GM12878 (cell line): Measurements from ENCODE around the gene LHX6. TPM values are rescaled to one million over a fixed set of nuclear protein-coding genes. Genes with fewer than 3 reads are reported as not detected.

Experiments
- ATAC-seq: fragments of 200-7000 bp; cut with Tn5 transposase; 3 replicates; pipeline ENCODE4 v1.9.1; 2020; ENCODE audit warnings: mild to moderate bottlenecking, moderate library complexity
- BruUV-seq: library from RNA; stranded (reverse); fragments of 400-500 nt; replicated peaks from 2 replicates; lab custom pipeline; 2021; lab: Mats Ljungman, UMichigan
- CTCF ChIA-PET: fragments of 300-600 bp; sonication (Branson Sonifier 250); formaldehyde crosslinking; extraction: SDS; loops from one replicate; lab custom pipeline; 2021; ENCODE audit warnings: inconsistent platforms; lab: Yijun Ruan, JAX
- POLR2A ChIA-PET: fragments of 350-600 bp; formaldehyde crosslinking; extraction: SDS; loops from one replicate; lab custom pipeline; 2021; ENCODE audit warnings: inconsistent platforms; lab: Charles Lee
- RAD21 ChIA-PET: fragments of 300-600 bp; sonication (Branson Sonifier 250); formaldehyde crosslinking; loops from one replicate; lab custom pipeline; 2023; ENCODE audit warnings: antibody characterized with exemption; ENCODE audit not compliant: unreplicated experiment; lab: Charles Lee
- SMC1A ChIA-PET: fragments of 300-600 bp; sonication (Branson Sonifier 250); formaldehyde crosslinking; loops from one replicate; lab custom pipeline; 2023; ENCODE audit not compliant: unreplicated experiment, uncharacterized antibody; lab: Charles Lee
- DNase-seq: peaks from one replicate; pipeline ENCODE4 v3.0.0-alpha.2; 2011; ENCODE audit warnings: low read depth, low spot score
- FAIRE-seq: peaks from 3 replicates; lab custom pipeline; 2011; peaks lifted over from hg19 to GRCh38; lab: Jason Lieb, UNC
- H2AFZ ChIP-seq: 2 replicates; pipeline ENCODE4 v1.6.0; 2011; ENCODE audit warnings: low read depth, low read length, control low read depth; ENCODE audit not compliant: control insufficient read depth
- H3K27ac ChIP-seq: 2 replicates; pipeline ENCODE4 v1.5.1; 2011; ENCODE audit warnings: control low read depth; ENCODE audit not compliant: control insufficient read depth, insufficient read depth
- H3K27me3 ChIP-seq, 2 experiments: replicated peaks in 1 of 2; 2 replicates each; pipeline versions ENCODE4 v1.6.0 to v1.6.1; 2011; ENCODE audit warnings: low read length in 1 of 2; ENCODE audit not compliant: control insufficient read depth in 2 of 2, insufficient read depth in 2 of 2
- H3K36me3 ChIP-seq, 2 experiments: 2 replicates each; pipeline ENCODE4 v1.5.1; 2011; ENCODE audit warnings: low read length in 1 of 2; ENCODE audit not compliant: control insufficient read depth in 2 of 2, insufficient read depth in 2 of 2
- H3K4me1 ChIP-seq: 2 replicates; pipeline ENCODE4 v1.6.1; 2011; ENCODE audit warnings: mild to moderate bottlenecking, low read length, moderate library complexity, mixed read lengths; ENCODE audit not compliant: control insufficient read depth, insufficient read depth
- H3K4me2 ChIP-seq: 2 replicates; pipeline ENCODE4 v1.6.0; 2011; ENCODE audit warnings: control low read depth; ENCODE audit not compliant: control insufficient read depth, insufficient read depth
- H3K4me3 ChIP-seq: fragments of 200-600 bp; sonication (generic); 2 replicates; pipeline ENCODE4 v1.5.1; 2016
- H3K79me2 ChIP-seq: 2 replicates; pipeline ENCODE4 v1.6.0; 2011; ENCODE audit warnings: low read length; ENCODE audit not compliant: control insufficient read depth, insufficient read depth
- H3K9ac ChIP-seq: 2 replicates; pipeline ENCODE4 v1.8.0; 2011; ENCODE audit warnings: low read length, control low read depth, mixed read lengths; ENCODE audit not compliant: control insufficient read depth, insufficient read depth
- H3K9me3 ChIP-seq: replicated peaks from 3 replicates; pipeline ENCODE4 v1.5.1; 2011; ENCODE audit warnings: mild to moderate bottlenecking, low read length; ENCODE audit not compliant: control insufficient read depth, insufficient read depth
- H4K20me1 ChIP-seq: 2 replicates; pipeline ENCODE4 v1.6.0; 2011; ENCODE audit not compliant: control insufficient read depth, insufficient read depth
- CBX3 ChIP-seq: fragments of 200-600 bp; sonication (generic); IDR thresholded peaks from 2 replicates; pipeline ENCODE4 v1.6.1; 2016; ENCODE audit warnings: low read depth, borderline replicate concordance
- E2F4 ChIP-seq: IDR thresholded peaks from 2 replicates; pipeline ENCODE4 v1.6.1; 2012; ENCODE audit warnings: low read depth, low read length, improper control_type of control experiment
- FOXK2 ChIP-seq: fragments of 450-650 bp; IDR thresholded peaks from 2 replicates; pipeline ENCODE4 v1.6.1; 2017; ENCODE audit warnings: mild to moderate bottlenecking, moderate library complexity
- HDAC6 ChIP-seq: fragments of 200-600 bp; sonication (generic); IDR thresholded peaks from one replicate; pipeline ENCODE4 v1.8.0; 2017; ENCODE audit warnings: antibody characterized with exemption; ENCODE audit not compliant: unreplicated experiment
- HDGF ChIP-seq: fragments of 450-650 bp; IDR thresholded peaks from 2 replicates; pipeline ENCODE4 v1.6.1; 2016; ENCODE audit warnings: antibody characterized with exemption
- IKZF2 ChIP-seq, 2 experiments: fragments of 450-650 bp; IDR thresholded peaks; 2 replicates each; pipeline ENCODE4 v1.6.1; 2017; ENCODE audit warnings: mild to moderate bottlenecking in 2 of 2, moderate library complexity in 2 of 2
- LARP7 ChIP-seq: fragments of 450-650 bp; IDR thresholded peaks from 2 replicates; pipeline ENCODE4 v1.6.1; 2017; ENCODE audit warnings: mild to moderate bottlenecking
- NFXL1 ChIP-seq: fragments of 450-650 bp; IDR thresholded peaks from 2 replicates; pipeline ENCODE4 v1.6.1; 2017; ENCODE audit warnings: antibody characterized with exemption, mild to moderate bottlenecking, borderline replicate concordance
- PAX5 ChIP-seq: IDR thresholded peaks from 2 replicates; pipeline ENCODE4 v1.6.1; 2011; ENCODE audit warnings: low read depth, low read length, borderline replicate concordance
- PAX8 ChIP-seq: fragments of 450-650 bp; IDR thresholded peaks from 2 replicates; pipeline ENCODE4 v1.6.1; 2017; ENCODE audit warnings: mild to moderate bottlenecking, moderate library complexity
- SIX5 ChIP-seq: IDR thresholded peaks from 2 replicates; pipeline ENCODE4 v1.6.1; 2011; ENCODE audit warnings: mild to moderate bottlenecking, low read depth, low read length, moderate library complexity; ENCODE audit not compliant: severe bottlenecking
- TCF3 ChIP-seq: IDR thresholded peaks from 2 replicates; pipeline ENCODE4 v1.6.1; 2012; ENCODE audit warnings: low read depth, mild to moderate bottlenecking, low read length, borderline replicate concordance; ENCODE audit not compliant: insufficient read depth
- WRNIP1 ChIP-seq: IDR thresholded peaks from 2 replicates; pipeline ENCODE4 v1.6.1; 2011; ENCODE audit warnings: low read depth, low read length, improper control_type of control experiment, borderline replicate concordance
- ZBED1 ChIP-seq: IDR thresholded peaks from 2 replicates; pipeline ENCODE4 v1.6.1; 2016; ENCODE audit warnings: borderline replicate concordance
- WGBS: methylation state at CpG from one replicate; pipeline ENCODE4 v1.1.6; 2016; ENCODE audit warnings: low lambda C conversion rate; ENCODE audit not compliant: insufficient replicate concordance, insufficient coverage; ENCODE audit errors: missing lambda C conversion rate; 5-methylcytosine and 5-hydroxymethylcytosine counted together
- in situ Hi-C: fragments of 300-500 bp; cut with MboI; formaldehyde crosslinking; loops from 9 replicates; pipeline ENCODE4 v1.14.3; 2018; ENCODE audit warnings: mixed read lengths
- intact Hi-C: fragments of 100-400 bp; cut with micrococcal nuclease; formaldehyde crosslinking; loops from one replicate; pipeline ENCODE4 v1.14.2; 2022; ENCODE audit not compliant: unreplicated experiment
- polyA plus RNA-seq, 11 experiments: library from polyadenylated mRNA; depleted of rRNA in 4 of 11; unstranded in 6 of 11; stranded (reverse) in 5 of 11; fragments of >200 nt; fragmentation: Nextera tagmentation in 4 of 11; fragmentation: Illumina TruSeq in 1 of 11; extraction: Ambion mirVana in 4 of 11; extraction: Trizol in 1 of 11; gene quantifications; 1 replicate in 1 of 11; 2 replicates in 10 of 11; pipeline versions ENCODE4 v1.2.1 to v1.2.3, GENCODE V29; 2011 to 2016; ENCODE audit warnings: inconsistent platforms in 2 of 11, missing spikeins in 2 of 11, low read depth in 1 of 11
- total RNA-seq, 4 experiments: library from RNA; depleted of rRNA in 3 of 4; stranded (reverse); fragments of >200 nt in 3 of 4; fragmentation: Illumina TruSeq in 1 of 4; extraction: Trizol in 1 of 4; gene quantifications; 2 replicates each; pipeline versions ENCODE4 v1.2.1 to v1.2.3, GENCODE V29; 2013 to 2021
- TF ChIP-seq, protein P1 (sequence below): fragments of 450-650 bp; IDR thresholded peaks from 2 replicates; pipeline ENCODE4 v1.6.1; 2017; ENCODE audit warnings: mild to moderate bottlenecking
- TF ChIP-seq, protein P2 (sequence below): fragments of 450-650 bp; IDR thresholded peaks from 2 replicates; pipeline ENCODE4 v1.6.1; 2016; ENCODE audit warnings: mild to moderate bottlenecking
- TF ChIP-seq, protein P3 (sequence below), 3 experiments: IDR thresholded peaks in 2 of 3; conservative IDR thresholded peaks in 1 of 3; 2 replicates each; pipeline ENCODE4 v1.5.1; 2011; ENCODE audit warnings: low read depth in 3 of 3, low read length in 3 of 3, mild to moderate bottlenecking in 3 of 3, control low read depth in 2 of 3, moderate library complexity in 2 of 3, inconsistent platforms in 1 of 3, mixed read lengths in 1 of 3; ENCODE audit not compliant: control insufficient read depth in 2 of 3, insufficient read depth in 1 of 3; ENCODE audit errors: extremely low read depth in 1 of 3

LHX6 gene
- total and polyA plus RNA-seq, 10 of the 15 experiments (the other 5 are each of a cell fraction or from before 2014, with no cell fraction given): not detected

DNA sequence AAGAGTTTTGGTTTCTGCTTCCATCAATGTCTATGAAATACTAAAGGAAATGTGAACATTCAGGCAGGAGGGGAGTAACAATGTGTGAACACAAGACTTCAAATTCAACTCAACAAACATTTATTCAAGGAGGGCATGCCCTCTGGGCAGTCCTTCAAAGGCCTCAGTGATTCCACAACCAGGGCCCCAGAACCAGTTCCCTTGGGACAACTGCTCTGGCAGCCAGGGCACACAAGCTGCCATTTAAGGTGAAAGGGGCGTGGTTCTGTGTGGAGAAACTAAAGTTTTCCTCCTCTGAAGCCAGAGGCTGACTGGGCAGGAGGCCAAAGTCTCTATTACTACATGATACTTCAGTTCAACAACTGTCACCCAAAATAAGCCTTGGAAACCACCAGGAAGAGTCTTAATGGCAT lies 32.7 kb upstream of the LHX6 start:
- H3K9me3 ChIP-seq: no peaks in the 10 kb centered on the region
- SMC1A ChIA-PET: no interaction called here
- H3K27me3 ChIP-seq: no peaks in the 10 kb centered on the region
- H3K36me3 ChIP-seq: peaks cover 0 to 12% of the 10 kb centered on the region in 2 experiments; a peak in 2 of 4 replicates
- no peak overlapping the region for H3K4me3 ChIP-seq
- CTCF ChIA-PET: no interaction called here
- in situ Hi-C loops (no loop called here), intact Hi-C loops (no loop called here)
- RAD21 ChIA-PET: no interaction called here
- DNase-seq (no peak), FAIRE-seq (no peak), ATAC-seq (no peak)
- 100% methylated on average over 1 of the region's 1 CpG for WGBS
- no peak overlapping the region for H3K27ac ChIP-seq
- no peak overlapping the region for H3K9ac ChIP-seq
- no peak overlapping the region for H2AFZ ChIP-seq
- H3K79me2 ChIP-seq: peaks cover 48% of the 10 kb centered on the region
- no TSS peak for BruUV-seq
- no peak for TF ChIP-seq CBX3
- TF ChIP-seq NFXL1: no peak
- TF ChIP-seq LARP7: no peak
- TF ChIP-seq HDGF: no peak
- no peak for TF ChIP-seq IKZF2 (IDR thresholded peaks at IDR 0.05)
- TF ChIP-seq E2F4: no peak
- TF ChIP-seq, protein P1, sequence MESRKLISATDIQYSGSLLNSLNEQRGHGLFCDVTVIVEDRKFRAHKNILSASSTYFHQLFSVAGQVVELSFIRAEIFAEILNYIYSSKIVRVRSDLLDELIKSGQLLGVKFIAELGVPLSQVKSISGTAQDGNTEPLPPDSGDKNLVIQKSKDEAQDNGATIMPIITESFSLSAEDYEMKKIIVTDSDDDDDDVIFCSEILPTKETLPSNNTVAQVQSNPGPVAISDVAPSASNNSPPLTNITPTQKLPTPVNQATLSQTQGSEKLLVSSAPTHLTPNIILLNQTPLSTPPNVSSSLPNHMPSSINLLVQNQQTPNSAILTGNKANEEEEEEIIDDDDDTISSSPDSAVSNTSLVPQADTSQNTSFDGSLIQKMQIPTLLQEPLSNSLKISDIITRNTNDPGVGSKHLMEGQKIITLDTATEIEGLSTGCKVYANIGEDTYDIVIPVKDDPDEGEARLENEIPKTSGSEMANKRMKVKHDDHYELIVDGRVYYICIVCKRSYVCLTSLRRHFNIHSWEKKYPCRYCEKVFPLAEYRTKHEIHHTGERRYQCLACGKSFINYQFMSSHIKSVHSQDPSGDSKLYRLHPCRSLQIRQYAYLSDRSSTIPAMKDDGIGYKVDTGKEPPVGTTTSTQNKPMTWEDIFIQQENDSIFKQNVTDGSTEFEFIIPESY: no peak
- TF ChIP-seq PAX8: no peak
- TF ChIP-seq ZBED1: no peak
- no peak for TF ChIP-seq TCF3
- TF ChIP-seq FOXK2: no peak
- no peak for TF ChIP-seq HDAC6
- no peak for TF ChIP-seq SIX5
- no peak for TF ChIP-seq WRNIP1
- TF ChIP-seq PAX5: no peak
- TF ChIP-seq, protein P2, sequence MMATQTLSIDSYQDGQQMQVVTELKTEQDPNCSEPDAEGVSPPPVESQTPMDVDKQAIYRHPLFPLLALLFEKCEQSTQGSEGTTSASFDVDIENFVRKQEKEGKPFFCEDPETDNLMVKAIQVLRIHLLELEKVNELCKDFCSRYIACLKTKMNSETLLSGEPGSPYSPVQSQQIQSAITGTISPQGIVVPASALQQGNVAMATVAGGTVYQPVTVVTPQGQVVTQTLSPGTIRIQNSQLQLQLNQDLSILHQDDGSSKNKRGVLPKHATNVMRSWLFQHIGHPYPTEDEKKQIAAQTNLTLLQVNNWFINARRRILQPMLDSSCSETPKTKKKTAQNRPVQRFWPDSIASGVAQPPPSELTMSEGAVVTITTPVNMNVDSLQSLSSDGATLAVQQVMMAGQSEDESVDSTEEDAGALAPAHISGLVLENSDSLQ: no peak
- TF ChIP-seq, protein P3, sequence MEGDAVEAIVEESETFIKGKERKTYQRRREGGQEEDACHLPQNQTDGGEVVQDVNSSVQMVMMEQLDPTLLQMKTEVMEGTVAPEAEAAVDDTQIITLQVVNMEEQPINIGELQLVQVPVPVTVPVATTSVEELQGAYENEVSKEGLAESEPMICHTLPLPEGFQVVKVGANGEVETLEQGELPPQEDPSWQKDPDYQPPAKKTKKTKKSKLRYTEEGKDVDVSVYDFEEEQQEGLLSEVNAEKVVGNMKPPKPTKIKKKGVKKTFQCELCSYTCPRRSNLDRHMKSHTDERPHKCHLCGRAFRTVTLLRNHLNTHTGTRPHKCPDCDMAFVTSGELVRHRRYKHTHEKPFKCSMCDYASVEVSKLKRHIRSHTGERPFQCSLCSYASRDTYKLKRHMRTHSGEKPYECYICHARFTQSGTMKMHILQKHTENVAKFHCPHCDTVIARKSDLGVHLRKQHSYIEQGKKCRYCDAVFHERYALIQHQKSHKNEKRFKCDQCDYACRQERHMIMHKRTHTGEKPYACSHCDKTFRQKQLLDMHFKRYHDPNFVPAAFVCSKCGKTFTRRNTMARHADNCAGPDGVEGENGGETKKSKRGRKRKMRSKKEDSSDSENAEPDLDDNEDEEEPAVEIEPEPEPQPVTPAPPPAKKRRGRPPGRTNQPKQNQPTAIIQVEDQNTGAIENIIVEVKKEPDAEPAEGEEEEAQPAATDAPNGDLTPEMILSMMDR (IDR thresholded peaks at IDR 0.05 in 2 of 3, conservative IDR thresholded peaks at IDR 0.05 in 1 of 3; ENCODE audit: control insufficient read depth in 2 of 3, extremely low read depth in 1 of 3, insufficient read depth in 1 of 3, low read depth in 3 of 3, low read length in 3 of 3): no peak
- POLR2A ChIA-PET: no interaction called here
- H3K4me2 ChIP-seq: no peak overlapping the region; the same call in 1 of the 2 replicates
- no peaks in the 10 kb centered on the region for H4K20me1 ChIP-seq
- no peaks in the 10 kb centered on the region for H3K4me1 ChIP-seq
